Epidermal melanocyte (primary cell): Measurements from ENCODE around the gene DDB1.
A peak's percentile ranks its signal among the peaks of the same experiment; 100 is the strongest.

ENCODE experiments used
- DNase-seq: peaks from one replicate; pipeline ENCODE4 v3.0.0; 2011; ENCODE audit warnings: low spot score; ENCODE audit not compliant: insufficient read length

Gene DDB1

DNA sequence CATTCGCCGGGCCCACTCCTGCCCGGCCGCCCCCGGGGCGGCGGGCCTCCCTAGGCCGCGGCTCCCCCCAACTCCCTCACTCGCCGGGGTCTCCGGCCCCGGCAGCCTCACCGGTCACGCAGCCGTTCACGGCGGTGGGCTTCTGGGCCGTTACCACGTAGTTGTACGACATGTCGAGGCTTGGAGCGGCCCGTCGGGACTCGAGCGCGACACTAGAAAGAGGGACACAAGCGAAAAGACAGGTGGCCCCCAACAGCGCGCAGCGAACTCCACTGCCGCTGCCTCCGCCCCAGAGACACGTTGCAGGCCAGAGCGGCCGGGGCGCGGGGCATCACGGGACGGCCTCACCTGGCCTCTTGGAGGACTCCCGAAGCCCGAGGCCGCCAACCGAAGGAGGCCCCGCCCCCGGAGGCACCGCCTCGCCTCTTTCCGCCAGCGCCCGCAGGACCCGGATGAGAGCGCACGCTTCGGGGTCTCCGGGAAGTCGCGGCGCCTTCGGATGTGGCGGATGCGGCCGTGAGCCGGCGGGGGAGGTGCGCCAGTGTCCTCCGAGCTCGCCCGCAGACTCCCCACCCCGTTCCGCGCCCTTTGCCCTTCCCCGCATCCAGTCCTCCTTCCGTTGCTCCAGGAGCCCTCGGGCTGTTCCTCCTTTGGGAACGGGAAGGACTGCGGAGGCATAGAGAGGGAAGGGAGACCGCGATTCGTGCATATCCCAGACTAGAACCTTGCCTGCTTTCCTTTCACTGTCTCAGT, at the start of gene DDB1, which contains the start of gene TKFC:
DDB1 (minus strand) TSS at position 309 of the 753 bp plus-strand sequence; CDS start at position 172, 137 bp downstream.
TKFC (plus strand) TSS at position 432 of the 753 bp plus-strand sequence. CDS start 1,501 bp downstream, outside the sequence.
- peak; percentile 94 for DNase-seq

DNA sequence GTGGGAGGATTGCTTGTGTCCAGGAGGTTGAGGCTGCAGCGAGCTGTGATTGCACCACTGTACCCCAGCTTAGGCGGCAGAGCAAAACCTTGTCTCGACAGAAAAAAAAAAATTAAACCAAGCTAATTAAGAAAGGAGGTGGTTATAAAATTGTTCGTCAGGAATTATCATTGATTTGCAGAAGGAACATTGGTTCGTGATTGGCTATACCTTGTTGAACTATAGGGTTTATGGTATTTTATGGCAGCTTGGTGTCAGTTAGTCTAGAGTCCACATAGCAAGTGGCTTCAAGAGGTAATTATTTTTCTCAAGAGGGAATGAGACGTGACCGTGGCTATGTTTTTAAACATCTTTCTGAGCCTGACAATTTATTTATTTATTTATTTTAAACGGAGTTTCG, 48.0 kb upstream of the DDB1 start:
- DNase-seq, result no peak

DNA sequence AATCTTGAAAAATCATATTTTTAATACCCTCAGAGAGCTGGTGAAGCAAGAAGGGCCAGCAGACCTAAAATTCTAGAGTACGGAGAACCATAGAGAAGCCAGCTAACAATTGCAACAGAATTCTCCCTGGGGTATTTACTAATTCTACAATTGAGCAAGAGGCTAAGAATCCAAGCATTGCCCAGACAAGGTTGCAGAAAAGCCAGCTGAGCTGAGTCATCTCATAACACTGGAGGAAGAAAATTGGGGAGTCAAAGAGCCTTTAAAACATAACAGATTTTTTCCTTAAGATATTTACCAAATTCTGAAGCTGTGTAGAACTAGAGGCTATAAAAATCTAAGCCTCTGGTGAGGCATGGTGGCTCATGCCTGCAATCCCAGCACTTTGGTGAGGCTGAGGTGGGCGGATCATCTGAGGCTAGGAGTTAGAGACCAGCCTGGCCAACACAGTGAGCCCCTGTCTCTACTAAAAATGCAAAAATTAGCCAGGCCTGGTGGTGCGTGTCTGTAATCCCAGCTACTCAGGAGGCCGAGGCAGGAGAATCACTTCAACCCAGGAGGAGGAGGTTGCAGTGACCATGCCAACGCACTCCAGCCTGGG, 45.9 kb upstream of the DDB1 start:
- DNase-seq, result peak; percentile 78

DNA sequence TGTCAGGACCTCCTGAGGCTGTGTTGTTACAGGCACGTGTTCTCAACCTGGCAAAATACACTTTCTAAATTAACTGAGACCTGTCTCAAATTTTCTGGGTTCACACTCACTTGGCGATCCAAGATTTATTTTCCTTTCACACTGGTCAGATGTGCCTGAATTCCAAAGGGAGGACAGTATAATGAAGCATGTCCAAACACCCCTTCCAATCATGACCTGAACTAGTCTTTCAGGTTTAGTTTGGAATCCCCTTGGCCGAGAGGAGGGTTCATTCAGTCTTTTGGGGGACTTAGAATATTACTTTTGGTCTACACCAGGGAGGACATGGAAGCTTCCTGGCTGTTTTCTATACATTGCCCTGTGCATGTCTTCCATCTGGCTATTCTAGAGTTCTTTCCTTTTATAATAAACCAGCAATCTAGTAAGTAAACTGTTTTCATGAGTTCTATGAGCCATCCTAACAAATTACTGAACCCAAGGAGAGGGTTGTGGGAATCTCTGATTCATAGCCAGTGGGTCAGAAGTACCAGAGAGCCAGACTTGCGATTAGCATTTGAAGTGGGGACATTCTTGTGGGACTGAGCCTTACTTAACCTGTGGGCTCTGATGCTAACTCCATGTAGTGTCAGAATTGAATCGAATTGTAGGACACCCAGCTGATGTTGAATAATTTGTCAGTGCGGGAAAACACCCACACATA, 44.7 kb upstream of the DDB1 start:
- no peak for DNase-seq

DNA sequence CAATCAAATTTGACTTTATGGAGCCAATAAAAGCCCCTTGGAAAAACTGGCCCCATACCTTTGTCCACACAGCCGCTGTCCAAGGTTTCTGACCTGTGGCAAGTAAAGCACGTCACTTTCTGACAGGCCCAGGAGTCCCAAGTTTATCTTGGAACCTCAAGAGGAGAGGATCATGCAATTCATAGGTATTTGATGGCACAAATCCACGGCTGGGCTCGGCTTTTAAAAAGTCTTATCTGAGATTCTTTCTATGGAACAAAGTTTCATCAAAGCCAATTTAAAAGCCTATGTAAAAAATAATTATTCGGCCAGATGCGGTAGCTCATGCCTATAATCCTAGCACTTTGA, 42.8 kb upstream of the DDB1 start:
- DNase-seq, result no peak

DNA sequence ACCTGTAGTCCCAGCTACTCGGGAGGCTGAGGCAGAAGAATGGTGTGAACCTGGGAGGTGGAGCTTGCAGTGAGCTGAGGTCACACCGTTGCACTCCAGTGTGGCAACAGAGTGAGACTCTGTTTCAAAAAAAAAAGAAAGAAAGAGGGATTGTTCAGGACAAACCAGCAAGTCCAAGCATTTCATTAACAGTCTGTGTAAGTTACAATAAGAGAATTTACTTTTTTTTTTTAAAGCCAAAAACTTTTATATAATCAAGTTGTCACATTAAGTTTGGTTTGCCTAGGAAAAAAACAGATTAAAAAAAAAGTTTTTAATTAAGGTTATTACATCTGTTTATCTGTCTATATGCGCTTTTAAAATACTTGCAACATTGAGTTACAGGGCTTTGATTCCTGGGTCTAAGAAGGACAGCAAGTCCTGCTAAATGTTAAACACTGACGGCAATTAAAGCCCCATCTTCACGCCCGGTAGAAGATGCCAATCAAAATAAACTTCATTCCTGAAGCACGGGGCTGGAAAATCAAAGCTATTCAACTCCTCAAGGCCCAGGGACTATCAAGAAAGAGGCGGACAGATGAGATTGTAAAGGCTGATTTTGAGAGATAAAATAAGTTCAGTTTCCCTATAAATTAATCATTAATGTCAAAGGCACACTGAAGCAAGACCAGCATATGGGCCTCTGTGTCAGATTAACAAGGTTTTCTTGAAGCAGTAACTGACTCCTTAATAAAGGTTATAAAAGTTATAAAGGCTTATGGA, 39.9 kb upstream of the DDB1 start:
- no peak for DNase-seq

DNA sequence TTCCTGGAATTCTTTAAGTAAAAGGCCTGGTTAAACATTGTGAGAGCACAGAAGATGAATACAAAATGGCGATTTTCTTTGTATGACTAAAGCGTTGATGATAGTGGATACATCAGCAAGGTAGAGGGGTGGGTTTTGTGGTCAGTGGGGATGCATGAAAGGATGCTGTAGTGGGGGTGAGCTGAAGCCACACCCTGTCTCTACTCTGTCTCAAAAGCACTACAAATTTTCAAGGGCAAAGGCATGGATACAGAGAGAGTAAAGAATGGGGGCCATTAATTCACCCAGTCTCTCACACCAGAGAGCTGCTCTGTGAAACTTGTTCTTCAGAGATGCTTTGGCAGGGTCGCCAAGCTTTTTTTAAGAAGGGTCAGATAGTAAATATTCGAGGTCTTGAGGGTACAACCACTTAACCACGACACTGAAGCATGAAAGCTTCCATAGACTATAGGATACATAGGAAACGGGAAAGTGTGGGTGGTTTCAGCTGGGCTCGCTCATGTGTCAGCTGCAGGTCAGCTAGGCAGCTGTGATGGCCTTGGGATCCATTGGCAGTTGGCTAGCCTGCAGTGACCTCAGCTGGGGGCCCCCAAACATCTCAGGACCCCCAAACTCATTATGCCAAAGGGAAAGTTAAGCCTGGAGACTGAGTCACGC, 37.6 kb upstream of the DDB1 start:
- no peak for DNase-seq

DNA sequence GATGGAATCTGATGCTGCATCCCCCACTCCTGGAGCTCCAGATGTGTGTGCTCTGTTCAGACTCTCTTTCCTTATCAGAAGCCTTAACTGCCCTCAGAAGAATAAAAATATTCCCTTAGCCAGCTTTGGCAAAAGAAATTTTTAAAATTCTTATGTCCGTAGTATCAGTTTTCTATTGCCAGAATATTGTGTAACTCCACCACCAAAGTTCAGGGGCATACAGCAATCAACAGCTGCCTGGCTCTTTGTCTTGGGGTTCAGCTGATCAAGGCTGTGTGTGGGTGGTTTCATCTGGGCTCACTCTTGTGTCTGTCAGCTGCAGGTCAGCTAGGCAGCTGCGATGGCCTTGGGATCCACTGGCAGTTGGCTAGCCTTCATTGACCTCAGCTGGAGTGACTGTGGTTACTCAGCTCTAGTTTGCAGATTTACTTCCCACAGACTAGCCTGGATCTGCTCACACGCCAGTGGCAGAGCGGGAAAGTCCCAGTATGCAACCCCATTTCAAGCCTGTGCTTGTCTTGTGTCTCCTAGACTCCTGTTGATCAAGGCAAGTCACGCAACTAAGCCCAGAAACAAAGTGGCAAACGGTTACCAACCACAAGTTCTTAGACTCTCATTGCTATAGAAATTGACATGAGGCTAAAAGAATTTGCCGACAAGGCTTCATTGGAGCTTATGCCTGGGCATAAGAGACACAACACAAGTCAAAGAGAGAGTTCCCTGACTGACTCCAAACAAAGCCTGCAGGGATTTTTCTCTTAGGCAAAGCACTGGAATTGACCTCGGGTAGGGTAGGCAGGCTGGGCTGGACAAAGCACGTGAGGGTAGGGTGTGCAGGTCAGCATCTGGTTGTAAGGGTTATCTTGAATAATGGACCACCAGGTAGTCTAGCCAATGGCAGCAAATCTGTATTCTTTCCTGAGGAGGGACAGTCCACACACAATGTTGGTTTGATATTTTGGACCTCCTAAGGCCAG, 36.8 kb upstream of the DDB1 start:
- no peak for DNase-seq

DNA sequence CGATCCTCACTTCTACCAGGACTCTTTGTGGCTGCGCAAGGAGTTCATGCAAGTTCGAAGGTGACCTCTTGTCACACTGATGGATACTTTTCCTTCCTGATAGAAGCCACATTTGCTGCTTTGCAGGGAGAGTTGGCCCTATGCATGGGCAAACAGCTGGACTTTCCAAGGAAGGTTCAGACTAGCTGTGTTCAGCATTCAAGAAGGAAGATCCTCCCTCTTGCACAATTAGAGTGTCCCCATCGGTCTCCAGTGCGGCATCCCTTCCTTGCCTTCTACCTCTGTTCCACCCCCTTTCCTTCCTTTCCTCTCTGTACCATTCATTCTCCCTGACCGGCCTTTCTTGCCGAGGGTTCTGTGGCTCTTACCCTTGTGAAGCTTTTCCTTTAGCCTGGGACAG, 35.7 kb upstream of the DDB1 start:
- no peak for DNase-seq

DNA sequence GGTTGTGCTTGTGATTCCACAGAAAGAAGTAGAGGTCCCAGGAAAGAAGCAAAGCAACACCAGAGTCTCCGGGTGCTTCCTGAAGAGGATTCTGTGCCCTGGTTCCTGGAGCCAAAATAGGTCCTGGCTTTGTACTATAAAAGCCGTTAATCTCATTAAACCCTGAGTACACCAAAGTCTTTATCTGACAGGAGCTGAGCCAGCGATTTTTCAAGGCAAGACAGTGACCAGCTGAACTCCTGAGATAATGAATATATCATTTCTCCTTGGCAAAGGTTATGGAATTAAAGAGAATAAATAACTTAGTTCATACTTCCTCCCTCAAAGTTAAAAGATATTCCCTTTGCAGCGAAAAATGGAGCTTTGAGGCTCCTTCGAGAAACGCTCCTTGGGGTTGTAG, 34.5 kb upstream of the DDB1 start:
- DNase-seq, result no peak

DNA sequence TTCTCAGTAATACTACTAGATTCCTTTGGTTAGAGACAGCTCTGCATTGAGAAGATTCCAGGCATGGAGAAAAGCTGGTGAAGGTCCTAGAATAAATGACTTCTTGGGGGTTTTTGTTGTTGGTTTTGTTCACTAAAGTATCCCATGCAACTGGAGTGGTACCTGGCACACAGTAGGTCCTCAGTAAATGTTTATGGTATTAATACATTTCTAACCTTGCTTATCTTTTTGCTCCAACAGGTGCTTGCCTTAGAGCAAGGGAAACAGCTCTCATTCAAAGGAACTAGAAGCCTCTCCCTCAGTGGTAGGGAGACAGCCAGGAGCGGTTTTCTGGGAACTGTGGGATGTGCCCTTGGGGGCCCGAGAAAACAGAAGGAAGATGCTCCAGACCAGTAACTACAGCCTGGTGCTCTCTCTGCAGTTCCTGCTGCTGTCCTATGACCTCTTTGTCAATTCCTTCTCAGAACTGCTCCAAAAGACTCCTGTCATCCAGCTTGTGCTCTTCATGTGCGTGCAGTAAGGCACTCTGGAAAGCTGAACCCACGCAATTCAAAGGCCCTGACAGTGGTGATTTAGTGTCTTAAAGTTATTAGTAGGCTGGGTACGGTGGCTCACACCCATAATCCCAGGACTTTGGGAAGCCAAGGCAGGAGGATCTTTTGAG, 31.2 kb upstream of the DDB1 start:
- no peak for DNase-seq

DNA sequence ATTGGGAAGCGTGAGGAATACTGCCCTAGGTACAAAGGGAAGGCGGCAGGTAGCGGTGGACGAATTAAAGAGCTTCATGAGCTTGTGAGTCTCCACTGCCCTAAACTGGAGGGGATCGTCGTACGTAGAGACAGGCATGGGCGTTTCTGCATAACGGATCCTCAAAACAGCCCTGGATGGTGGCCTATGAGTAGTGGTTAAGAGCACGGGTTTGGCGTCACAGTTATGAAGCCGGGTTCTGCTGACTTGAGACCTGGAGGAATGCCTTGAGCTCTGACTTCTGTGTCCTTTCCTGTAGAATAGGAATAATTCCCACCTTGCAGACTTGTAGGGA, 29.6 kb upstream of the DDB1 start:
- DNase-seq, result no peak

DNA sequence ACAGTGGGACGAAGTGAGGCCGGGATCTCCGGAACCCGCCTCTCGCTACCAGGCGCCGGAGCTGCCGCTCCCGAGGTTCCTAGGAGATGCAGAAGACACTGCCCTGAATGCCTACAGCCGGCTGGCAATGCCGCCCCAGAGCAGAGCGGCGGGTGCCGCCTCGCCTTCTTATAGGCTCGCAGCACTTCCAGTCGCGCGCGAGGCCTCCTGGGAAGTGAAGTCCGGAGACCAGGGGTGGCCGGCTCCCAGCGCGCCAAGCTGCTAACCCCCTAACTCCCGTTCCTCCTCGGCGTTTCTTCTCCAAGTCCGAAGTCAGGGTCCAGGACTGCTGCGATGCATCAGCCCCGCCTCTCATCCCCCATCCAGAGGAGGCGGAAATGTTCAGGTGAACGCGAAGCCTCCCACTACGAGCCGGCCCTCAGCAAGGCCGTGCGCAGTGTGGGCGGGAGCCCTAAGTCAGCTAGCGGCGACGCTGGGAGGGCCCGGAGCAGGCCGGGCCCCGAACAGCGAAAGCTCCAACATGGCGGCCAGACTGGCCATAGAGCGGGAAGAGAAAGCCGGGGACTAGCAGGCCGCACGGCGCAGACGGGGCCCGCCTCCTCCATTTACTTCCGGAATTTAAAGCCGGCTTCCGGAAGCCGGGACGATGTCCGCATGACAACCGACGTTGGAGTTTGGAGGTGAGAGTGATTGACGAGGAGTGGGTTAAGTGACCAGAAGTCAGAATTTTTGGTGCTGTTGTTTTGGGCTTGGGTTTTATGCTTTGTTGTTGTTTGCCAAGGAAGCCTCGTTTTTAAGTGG, 29.0 kb upstream of the DDB1 start, which contains the start of the genes CYB561A3 and TMEM138:
CYB561A3 (minus strand) TSS at position 142 of the 801 bp plus-strand sequence. CDS start 5,169 bp downstream, outside the sequence.
TMEM138 (plus strand) TSS at position 634 of the 801 bp plus-strand sequence. CDS start 2,017 bp downstream, outside the sequence.
- peak; percentile 88 for DNase-seq

DNA sequence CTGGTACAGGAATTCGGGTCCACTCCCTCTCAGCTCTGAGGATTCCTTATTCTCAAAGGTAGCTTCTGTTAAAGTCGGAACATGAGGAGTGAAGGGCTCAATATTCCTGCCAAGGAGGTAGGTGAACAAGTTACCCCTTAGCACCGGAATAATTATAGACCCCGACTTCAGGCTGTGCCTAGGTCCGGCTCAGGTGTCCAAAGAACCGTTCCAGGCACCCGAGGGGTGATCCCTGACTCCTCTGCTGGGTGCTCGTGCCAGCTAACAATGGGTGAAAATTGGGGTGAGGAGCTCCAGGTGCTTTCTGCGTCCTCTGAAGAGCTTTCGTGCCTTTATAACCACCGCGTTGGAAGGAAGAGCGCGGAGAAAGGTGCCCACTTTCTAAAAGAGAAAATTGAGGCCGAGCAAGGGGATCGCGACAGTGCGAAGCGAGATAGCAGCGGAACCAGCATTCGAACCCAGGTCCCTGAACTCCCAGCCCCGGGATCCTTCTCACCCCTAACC, 28.4 kb upstream of the DDB1 start:
- no peak for DNase-seq

DNA sequence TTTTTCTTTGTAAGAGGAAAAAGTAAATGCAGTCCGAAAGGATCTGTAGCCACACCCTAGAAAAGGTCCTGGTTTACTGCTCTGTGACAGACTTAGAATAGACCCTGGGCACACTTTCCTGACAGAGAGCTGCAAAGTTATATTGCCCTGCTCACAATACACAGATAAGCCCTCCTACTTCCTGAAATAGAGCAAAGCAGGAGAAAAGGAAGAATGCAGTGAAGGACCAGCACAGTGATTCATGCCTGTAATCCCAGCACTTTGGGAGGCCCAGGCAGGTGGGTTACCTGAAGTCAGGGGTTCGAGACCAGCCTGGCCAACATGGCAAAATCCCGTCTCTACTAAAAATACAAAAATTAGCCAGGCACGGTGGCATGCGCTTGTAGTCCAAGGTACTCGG, 26.6 kb upstream of the DDB1 start:
- no peak for DNase-seq

DNA sequence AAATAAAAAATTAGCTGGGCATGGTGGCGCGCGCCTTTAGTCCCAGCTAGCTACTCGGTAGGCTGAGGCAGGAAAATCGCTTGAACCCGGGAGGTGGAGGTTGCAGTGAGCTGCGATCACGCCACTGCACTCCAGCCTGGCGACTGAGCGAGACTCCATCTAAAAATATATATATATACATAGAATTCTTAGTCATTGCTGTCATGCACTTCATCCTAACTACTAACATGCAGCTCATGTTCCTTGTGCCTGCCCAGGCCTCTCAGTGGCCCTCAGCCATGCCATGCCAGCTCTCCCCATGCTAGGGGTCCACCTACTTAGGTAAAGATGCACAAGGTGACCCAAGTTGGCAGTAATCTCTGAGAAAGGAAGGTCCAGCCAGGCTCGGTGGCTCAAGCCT, 25.7 kb upstream of the DDB1 start:
- no peak for DNase-seq

DNA sequence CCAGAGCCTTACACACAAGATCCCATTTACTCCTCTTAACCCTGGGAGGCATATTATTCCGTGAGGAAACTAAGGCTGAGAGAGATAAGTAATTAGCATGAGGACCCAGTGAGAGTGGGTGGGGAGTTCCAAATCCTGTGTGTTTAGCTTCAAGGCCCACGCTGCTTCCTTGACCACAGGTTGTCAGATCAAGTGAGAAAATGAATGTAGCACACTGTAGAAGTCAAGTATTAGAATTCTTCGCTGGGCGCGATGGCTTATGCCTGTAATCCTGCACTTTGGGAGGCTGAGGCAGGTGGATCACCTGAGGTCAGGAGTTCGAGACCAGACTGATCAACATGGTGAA, 25.0 kb upstream of the DDB1 start:
- no peak for DNase-seq

DNA sequence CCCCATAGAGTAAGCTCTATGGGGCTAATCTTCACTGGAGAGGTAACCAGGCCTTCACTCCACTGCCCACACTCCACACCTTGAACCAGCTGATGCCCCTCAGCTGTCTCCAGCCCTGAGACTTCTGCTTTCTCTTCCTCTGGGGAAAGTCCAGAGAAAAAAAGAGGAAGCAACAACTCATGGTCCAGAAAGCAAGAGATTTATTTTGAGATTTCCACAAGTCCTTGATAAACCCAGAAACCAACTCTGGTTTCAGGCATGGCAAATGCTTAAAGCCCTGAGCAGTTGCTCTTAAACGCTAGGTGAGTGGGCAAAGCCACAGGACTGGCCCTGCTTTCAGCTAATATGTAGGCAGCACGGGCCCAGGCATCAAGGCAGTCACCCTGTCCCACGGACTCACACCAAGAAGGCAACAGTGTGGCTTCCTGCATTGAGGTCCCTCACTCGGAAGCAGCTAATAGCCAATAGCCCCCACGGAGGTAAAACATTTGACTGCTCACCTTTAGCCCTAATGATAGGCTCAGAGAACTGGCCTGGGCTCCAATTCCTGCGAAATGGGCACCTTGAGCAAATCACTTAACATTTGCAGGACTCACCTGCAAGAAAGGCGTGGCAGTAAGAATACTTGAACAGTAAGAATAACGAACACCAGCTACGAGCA, 24.5 kb upstream of the DDB1 start:
- no peak for DNase-seq
